ENCODE results near the gene SPDYE1.
"Not testable (repeated sequence)": the region's sequence is repeated elsewhere in the genome, so short reads cannot be mapped to it uniquely, and the experiment has no call there.

Gene SPDYE1

DNA sequence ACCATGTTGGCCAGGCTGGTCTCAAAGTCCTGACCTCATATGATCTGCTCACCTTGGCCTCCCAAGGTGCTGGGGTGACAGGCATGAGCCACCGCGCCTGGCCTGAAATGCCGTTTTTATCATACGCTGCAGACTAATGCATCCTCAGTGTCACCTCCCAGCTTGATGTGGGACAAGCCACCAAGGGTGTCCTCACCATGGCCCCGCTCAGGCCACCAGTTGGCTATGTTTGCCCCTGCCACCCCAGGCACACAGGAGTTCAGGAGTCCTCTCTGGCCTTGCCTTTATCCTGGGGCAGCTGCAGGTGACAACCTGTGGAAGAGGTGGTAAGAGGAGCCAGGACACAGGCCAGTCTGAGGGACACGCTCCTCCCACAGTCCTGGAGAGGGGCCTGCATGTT lies 3.0 kb upstream of the SPDYE1 start:
- not testable (repeated sequence) for DNase-seq

DNA sequence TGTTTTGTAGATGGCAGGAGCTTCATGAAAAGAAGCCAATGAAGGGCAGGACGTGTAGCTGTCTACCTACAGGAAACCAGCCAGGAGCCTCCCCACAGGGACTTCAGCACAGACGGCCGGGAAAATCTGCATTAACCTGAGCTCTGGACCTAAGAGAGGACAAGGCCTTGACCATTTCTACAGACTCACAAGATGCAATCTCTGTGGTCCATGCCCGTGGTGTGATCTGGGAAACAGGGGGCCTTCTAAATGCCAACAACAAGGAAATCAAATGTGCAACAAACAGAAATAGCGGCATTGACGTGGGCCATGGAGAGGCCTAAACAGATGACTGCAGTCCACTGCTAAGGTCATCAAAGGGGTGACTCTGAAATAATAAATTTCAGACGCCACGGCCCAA lies 14.4 kb downstream of the SPDYE1 start:
- not testable (repeated sequence) for DNase-seq

DNA sequence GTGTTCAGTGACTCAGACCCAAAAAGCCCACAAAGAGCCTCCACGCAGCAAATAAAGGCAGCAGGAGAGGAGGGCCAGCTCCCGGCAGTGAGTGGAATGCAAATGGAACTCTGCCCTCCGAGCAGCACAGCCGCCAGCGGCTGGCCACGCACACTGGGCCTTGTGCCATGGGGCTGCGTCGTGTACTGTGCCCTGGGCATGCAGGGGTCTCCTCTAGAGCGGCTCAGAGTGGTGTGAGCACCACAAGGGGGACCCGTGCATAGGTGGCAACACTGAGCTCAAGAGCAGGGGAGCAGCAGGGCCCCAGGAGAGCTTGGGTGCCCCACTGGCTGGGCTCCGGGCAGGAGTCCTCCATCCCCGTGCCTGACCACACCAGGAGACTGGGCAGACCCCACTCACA lies 17.4 kb downstream of the SPDYE1 start:
- not testable (repeated sequence) for DNase-seq

DNA sequence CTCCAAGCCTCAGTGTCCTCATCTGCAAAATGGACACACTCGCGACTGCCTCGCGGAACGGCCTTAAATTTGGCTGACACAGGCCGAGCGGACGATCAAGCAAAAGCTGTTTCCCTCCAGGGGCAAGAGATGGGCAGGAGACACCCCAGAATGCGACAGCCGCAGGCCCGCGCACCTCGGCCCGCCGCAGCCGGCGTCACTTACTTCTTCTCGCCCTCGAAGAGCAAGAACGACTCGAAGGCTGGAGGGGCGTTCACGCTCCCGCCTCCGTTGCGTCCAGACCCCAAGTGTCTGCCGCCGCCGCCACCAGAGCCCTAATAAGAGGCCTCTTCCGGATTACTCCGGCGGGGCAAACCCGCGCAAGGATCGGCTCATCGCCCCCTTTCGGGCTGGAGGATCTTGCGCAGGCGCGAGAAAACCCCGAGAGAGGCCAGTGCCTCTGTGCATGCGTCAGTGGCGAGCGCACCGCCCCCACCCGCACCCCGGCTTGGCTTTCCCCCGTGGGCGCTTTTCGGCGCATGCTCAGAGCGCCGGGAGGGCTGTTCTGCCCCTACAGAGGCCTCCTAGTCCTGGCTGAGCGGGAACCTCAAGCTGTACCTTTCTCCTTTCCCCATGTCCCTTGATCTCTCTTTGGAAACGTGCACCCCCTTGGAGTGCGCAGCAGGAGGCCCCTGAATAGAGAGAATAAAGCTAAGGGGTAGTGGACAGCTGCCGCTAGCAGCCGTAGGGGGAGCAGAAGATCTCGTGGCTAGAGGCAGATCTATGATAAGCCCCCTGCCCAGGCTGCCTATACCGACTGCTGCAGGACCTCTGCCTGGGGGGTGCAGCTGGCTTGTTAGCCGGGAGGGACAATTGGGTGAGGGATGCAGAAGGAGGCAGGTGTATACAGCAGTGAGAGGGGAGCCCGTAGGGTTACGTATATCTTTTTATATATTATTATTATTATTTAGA lies 21.4 kb downstream of the SPDYE1 start:
- DNase-seq = peak; percentile 99

DNA sequence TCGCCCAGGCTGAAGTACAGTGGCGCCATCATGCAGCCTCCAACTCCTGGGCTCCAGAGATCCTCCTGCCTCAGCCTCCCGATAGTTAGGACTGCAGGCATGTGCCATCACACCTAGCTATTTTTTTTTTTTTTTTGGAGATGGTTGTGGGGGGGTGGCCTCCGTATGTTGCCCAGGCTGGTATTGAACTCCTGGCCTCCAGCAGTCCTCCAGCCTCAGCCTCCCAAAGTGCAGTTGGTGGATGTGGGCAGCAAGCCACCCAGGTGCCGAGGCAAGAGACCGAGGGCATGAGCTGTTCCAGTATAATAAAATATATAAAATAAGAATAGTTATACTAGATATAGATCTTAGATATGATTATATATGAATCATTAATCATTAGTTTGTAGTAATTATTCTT lies 22.1 kb downstream of the SPDYE1 start:
- not testable (repeated sequence) for DNase-seq

DNA sequence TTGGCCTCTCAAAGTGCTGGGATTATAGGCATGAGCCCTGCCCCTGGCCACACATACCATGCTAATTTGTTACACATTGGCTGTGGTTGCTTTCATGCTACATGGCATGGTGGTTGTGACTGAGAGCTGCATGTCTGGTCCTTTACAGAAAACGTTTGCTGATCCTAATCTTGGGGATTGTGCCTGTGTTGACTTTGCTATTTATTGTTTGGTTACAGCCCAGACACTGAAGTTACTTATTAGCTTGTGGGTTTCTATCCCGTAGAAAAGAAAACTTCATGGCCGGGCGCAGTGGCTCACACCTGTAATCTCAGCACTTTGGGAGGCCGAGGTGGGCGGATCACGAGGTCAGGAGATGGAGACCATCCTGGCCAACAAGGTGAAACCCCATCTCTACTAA lies 24.4 kb downstream of the SPDYE1 start:
- DNase-seq = not testable (repeated sequence)

DNA sequence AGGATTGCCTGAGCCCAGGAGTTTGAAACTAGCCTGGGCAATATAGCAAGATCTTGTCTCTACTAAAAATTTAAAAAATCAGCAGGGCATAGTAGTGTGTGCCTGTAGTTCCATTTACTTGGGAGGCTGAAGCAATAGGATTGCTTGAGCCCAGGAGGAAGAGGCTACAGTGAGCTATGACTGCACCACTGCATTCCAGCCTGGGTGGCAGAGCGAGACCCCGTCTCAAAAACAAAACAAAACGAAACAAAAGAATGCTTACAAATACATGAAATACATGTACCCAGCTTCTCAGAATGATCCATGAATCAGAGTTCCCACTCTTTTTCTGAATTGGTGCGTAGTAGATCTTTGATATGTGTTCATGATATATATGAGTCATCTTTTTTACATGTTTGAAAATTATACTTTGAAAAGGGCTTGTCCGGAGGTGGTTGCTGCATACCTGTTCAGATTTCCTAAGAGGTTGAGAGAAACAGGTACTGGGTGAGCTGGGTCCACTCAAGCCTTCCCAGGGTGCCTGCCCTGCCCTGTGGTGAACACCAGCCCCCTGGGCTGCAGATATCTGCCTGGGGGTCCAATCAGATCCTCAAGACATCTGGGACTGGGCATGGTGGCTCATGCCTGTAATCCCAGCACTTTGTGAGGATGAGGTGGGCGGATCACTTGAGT lies 25.2 kb downstream of the SPDYE1 start:
- not testable (repeated sequence) for DNase-seq

DNA sequence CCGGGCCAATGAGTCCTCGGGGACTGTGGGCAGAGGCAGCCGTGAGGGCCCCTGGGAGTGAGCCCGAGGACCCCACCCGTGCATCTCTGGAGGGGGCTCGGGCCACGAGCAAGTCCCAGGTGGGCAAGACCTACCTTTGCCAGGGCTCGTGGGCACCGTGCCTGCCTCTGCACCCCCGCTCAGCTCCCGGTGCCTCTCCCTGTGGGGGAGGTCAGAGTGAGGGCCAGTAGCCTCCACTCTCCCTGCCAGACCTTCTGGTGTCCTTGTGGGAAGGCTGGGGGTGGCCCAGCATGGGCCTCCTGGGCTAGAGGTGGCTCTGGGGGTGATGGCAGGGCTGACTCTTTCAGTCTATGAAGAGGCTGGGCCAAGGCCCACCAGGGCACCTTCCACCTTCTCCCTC lies 31.7 kb downstream of the SPDYE1 start:
- not testable (repeated sequence) for DNase-seq

DNA sequence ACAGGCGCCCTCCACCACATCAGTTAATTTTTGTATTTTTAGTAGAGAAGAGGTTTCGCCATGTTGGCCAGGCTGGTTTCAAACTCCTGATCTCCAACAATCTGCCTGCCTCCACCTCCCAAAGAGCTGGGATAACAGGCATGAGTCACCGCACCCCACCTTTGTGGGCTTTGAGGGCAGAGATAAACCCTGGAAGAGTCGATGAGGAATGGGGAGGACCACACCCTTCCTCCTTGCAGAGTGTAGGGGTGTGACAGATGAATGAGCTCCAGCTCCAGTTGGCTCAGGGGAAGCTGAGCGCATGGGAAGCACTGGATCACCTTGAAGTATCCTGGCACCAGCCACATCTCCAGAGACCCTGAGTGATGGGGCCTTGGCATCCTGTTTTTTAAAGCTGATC lies 32.3 kb downstream of the SPDYE1 start:
- DNase-seq = not testable (repeated sequence)

DNA sequence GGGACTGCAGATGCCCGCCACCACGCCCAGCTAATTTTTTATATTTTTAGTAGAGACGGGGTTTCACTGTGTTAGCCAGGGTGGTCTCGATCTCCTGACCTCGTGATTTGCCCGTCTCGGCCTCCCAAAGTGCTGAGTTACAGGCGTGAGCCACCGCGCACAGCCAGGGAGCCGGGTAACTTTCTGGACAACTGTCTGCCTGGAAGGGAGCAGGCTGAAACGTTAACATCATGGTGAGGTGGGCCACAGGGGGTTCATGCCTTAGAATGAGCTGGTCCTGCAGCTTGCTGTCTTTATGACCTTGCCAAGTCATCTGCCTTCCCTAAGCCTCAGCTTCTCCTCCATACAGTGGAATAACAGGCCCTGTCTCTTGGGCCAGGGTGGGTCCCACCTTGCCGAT lies 33.6 kb downstream of the SPDYE1 start:
- not testable (repeated sequence) for DNase-seq

DNA sequence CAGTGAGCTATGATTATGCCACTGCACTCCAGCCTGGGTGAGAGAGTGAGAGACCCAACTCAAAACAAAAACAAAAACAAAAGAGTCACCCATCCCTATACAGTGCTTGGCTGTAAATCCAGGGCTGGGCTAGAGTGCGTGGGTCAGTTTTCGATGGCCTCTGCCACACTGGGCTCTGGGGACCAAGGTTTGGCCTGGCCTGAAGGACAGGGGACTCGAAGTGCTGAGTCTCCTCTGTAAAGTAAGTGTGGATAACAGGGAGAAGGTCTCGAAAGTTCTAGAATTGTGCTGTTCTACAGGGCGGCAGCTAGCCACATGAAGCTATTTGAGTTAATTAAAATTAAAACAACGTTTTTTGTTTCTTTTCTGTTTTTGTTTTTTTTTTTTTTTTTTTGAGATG lies 34.3 kb downstream of the SPDYE1 start:
- not testable (repeated sequence) for DNase-seq

DNA sequence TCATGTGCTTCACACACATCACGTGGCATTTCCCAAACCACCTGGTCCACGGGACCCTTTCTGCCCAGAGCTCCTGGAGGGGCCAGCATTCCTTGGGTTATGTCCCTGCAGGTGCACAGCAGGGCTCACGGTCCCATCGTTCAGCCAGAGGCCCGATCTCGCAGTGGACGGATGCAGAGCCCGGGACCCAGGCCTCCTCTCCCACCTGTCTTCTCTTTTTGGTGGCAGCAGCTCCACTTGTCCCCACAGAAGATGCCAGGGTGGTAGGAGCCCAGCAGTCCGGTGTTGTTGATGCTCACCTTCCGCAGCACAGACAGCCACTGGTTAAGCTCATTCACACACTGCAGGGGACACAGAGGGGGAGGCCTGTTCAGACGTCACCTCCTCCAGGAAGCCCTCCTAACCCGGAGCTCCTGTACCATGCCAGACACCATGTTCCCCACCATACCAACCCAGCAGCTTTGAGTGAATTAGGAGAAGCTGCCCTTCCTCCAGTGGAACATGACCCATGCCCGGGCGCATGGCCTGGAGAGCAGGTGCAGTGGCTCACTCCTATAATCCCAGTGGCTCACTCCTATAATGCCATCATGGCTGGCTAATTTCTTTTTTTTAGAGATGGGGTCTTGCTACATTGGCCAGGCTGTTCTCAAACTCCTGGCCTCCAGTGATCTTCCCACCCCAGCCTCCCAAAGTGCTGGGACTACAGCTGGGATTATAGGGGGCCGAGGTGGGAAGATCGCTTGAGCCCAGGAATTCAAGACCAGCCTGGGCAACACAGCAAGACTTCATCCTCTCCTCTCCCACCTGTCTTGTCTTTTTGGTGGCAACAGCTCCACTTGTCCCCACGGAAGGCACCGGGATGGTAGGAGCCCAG lies 36.5 kb downstream of the SPDYE1 start:
- not testable (repeated sequence) for DNase-seq

DNA sequence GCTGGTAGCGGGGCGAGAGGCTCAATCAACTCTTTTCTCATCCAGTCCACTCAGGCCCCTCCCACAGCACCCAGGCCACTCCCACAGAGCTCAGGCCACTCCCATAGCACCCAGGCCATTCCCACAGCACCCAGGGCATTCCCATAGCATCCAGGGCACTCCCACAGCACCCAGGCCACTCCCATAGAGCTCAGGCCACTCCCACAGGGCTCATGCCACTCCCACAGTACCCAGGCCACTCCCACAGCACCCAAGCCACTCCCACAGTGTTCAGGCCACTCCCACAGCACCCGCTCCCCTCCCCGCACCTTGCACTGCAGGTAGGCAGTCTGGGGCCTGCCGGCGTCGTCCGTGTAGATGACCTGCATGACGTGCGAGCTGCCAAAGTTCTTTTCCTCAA lies 38.7 kb downstream of the SPDYE1 start:
- peak; percentile 38 for DNase-seq

DNA sequence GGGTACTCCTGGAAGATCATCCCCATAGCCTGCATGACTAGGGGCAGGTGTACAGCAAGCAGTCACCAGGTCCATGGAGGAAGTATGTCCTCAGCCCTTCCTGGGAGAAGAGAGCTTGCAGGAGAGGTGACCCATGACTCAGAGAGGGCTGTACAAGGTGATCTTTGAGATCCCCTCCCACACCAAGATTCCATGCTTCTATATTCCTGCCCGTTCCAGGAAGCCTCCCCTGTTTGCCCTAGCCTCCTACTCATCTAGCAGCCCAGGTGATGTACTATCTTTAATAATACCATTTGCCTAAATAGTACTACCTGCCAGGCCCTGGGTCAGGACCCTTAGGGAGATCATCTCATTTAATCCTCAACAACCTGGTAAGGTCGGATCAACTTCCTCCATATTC lies 40.3 kb downstream of the SPDYE1 start:
- DNase-seq = not testable (repeated sequence)

DNA sequence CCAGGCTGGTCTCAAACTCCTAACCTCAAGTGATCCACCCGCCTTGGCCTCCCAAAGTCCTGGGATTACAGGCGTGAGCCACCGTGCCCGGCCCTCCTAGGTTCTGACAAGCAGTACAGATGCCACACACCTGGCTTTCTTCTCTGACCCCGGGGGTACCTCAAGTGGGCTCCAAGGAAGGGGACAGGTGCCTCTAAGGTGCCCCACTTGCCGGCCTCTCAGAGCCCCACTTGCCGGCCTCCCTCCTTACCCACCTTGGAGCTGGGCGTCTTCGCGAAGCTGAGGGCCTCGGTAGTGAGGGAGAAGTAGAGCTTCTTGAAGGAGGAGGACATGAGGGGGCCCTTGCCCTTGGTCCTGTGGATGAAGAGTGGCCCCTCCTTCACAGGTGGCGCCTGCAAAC lies 40.9 kb downstream of the SPDYE1 start:
- DNase-seq = not testable (repeated sequence)

DNA sequence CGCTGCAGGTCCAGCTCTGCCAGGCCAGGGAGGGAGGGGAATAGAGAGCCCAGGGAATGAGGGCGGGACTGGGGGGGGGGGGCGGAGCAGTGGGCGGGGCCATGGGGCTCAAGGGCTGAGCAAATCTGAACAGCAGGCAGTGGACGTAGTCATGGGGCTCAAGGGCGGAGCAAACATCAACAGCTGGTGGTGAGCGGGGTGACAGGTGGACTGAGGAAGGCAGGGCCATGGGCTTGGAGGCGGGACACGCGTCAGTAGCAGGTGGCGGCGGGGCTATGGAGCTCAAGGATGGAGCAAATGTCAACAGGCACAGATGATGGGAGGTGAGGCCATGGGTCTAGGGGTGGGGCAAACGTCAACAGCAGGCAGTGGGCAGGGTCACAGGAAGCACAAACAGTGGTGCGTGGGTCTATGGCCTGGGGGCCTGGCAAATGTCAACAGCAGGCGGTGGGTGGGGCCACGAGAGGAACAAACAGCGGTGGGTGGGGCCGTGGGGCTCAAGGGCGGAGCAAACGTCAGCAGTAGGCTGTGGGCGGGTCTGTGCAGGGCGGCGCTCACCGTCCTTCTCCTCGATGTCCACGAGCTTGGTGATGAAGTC lies 41.4 kb downstream of the SPDYE1 start:
- peak; percentile 86 for DNase-seq

DNA sequence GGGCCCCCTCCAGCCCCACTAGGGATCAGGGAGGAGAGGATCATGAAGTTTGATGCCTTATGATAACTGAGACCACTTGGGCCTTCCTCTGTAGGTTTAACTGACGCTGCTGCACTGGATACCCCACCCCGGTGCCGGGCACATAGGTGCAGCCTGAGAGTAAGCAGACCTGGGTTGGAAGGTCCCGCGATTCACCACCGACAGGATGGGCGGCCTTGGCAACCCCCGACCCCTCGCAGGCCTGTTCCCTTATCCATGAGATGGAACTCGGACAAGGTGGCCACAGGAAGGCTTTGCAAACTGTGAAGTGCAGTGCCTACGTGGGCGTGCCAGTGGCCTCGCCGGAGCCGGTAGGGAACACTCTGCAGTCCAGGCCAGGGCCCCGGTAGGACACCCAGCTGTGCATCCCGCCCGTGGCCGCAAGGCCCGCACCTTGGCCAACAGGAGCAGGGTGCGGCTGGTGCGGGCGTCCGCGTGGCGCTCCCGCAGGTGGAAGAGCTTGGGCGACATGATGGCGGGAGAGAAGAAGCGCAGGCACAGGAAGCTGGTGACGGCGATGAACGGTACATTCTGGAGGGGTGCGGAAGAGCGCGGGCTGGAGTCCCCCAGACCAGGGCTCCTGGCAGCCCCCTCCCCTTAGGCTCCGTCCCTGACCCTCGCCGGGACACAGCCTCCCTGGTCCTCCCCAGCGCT lies 42.2 kb downstream of the SPDYE1 start:
- DNase-seq = not testable (repeated sequence)

DNA sequence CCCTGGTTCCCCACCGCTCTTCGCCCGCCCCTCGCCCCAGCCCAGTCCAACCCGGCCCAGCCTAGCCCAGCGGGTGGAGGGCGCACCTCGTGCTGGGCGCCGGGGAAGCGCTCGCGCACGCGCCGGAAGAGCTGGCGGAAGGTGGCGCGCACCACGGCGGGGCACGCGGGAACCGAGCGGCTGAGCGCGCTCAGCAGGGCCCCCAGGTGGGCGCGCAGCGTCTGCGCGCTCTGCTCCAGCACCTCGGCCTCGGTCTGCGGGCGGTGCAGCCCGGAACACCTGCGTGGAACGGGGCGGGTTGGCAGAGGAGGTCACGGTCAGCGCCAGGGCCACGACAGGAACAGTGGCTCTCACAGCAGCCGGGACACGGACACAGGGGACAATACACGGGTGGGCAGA lies 42.8 kb downstream of the SPDYE1 start:
- peak; percentile 63 for DNase-seq

DNA sequence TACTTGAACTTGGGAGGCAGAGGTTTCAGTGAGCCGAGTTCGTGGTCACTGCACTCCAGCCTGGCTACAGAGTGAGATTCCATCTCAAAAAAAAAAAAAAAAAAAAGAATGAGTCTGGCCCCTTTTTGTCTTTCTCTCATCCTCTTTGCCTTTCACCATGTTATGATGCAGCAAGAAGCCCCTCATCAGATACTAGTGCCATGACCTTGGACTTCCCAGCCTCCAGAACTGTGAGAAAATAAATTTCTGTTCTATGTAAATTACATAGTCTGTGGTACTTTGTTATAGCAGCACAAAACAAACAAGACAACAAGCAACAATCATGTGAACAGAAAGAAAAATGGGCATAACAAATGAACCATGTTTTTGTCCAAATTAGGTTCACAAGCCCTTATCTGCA lies 44.5 kb downstream of the SPDYE1 start:
- DNase-seq = no peak

DNA sequence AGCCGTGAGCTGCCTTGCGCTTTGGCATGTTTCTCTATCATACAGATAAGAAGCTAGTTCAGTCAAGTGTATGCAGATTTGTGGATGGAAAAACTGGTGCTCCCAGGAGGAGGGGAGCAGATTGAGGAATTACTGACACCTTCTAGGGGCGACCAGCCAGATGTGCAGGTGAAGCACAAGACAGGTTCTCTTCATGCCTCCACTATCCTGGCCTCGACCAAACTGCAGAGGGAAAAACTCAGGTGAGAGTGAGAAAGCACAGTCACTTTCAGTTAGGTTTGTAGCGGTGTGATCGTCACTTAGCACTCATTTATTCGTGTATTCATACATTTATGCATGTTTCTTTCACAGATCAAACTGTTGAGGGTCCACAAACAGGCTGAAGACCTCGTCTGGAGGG lies 46.2 kb downstream of the SPDYE1 start:
- DNase-seq = no peak

DNA sequence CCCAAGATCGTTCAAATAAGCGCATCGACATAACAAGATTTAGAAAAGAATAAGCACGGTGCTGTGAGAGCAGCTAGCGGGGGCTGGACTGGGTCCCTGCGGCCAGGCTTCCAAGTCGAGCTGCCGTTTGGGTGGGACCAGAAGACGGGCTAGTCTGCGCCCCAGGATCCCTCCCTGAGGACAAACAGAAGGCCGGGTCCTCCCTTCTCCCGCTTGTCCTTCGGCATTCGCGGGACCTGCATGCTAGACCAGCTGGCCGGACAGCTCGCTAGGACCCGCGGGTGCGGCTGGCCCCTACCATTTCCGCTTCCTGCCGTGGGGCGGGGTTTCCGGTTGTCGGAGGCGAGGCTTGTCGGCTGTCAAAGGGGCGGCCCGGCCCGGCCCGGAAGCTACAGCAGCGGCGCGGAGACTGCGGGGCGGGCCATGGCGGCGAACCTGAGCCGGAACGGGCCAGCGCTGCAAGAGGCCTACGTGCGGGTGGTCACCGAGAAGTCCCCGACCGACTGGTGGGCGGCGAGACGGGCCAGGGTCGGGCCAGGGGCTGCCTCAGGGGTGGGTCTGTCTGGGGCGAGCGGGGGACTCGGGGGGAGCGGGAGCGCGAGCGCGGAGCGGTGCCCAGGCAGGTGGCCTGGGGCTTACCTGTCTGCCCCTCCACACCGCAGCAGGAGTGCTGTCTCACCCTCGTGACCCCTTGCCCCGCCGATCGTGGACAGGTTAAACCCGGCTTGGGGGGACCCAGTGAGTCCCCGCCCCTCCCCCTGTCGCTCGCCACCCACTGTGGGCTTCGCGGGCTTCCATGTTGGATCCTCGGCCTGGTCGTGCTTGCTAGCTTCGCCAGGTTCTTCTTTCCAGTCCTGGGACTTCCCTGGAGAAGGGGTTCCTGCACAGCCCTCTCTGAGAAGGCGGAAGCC lies 46.9 kb downstream of the SPDYE1 start, which contains the start of gene DBNL:
Gene DBNL (plus strand): TSS at position 388 of the 911 bp plus-strand sequence. CDS start 36 bp downstream, at position 424.
- DNase-seq = peak; percentile 82

All from activated CD4-positive, alpha-beta T cell treated with anti-CD3 and anti-CD28 coated beads, Interleukin-2, amount 50 U/mL, for 1 hour (primary cell).